Activated CD4-positive, CD25-positive, alpha-beta regulatory T cell treated with anti-CD3 and anti-CD28 coated beads, Interleukin-2, amount 50 U/mL, for 24 hours (primary cell): ENCODE measurements around the gene NIM1K.
A peak's percentile ranks its signal among the peaks of the same experiment; 100 is the strongest.
"Not testable (repeated sequence)": the region's sequence is repeated elsewhere in the genome, so short reads cannot be mapped to it uniquely, and the experiment has no call there.

Source experiments
- ATAC-seq, 2 donors: fragments of 150-1000 bp; cut with Tn5 transposase; one replicate each; pipeline ENCODE4 v1.10.0; 2021; ENCODE audit warnings: mild to moderate bottlenecking in 1 of 2, moderate library complexity in 1 of 2

NIM1K gene

DNA sequence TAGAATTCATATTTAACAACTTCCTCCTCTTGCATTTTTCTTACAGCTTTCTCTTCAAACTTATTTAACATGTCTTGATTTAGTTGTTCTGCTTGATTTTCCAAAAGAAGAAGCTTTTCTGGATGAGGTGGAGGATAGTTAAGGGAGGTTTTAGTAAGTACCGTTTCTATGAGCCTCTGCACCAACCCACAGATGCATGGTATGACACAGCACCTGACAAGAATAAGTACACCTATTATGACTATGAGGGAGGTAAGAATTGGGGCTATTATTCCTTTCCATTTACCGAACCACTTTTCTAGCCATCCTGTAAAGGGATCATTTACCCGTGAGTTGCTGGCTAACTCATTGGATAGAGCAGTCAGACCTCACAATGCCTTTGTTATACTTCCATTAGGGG, 123.7 kb downstream of the NIM1K start:
- ATAC-seq: peak in 1 of 2 donors; percentile 8

DNA sequence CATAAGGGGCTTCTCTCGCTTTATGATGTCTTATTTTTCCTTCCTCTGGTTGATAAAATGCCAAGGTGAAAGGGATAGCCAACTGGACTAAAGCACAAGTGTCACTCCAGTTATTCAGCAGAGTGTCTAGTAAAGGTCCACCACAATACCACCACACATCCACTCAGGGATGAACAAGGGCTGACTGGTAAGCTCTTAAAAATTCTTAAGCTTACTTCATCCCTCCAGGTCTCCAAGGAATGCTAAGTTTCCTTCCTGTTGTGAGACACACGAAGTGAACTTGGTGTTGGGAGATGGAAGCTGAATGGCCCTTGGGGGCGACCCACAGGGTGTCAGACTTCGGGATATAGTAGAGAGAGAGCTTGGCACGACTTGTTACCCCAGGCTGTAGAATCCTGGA, 124.4 kb downstream of the NIM1K start:
- ATAC-seq: no peak

DNA sequence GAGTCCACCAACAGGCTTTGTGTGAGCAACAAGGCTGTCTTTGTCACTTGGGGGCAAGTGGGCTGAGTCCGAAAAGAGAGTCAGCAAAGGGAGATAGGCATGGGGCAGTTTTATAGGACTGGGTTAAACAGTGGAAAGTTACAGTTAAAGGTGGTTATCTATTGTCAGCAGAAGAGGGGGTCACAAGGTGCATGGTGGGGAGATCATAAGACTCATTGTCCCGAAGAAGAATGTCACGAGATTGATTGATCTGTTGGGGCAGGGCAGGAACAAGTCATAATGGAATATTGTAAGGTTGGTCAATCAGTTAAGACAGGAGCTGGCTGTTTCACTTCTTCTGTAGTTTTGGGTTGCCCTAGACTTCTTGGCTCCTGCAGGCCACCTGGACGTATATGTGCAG, 128.8 kb downstream of the NIM1K start:
- ATAC-seq: no peak

DNA sequence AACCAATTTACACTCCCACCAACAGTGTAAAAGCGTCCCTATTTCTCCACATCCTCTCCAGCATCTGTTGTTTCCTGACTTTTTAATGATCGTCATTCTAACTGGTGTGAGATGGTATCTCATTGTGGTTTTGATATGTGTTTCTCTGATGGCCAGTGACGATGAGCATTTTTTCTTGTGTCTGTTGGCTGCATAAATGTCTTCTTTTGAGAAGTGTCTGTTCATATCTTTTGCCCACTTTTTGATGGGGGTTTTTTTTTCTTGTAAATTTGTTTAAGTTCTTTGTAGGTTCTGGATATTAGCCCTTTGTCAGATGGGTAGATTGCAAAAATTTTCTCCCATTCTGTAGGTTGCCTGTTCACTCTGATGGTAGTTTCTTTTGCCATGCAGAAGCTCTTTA, 131.5 kb downstream of the NIM1K start:
- ATAC-seq: not testable (repeated sequence)

DNA sequence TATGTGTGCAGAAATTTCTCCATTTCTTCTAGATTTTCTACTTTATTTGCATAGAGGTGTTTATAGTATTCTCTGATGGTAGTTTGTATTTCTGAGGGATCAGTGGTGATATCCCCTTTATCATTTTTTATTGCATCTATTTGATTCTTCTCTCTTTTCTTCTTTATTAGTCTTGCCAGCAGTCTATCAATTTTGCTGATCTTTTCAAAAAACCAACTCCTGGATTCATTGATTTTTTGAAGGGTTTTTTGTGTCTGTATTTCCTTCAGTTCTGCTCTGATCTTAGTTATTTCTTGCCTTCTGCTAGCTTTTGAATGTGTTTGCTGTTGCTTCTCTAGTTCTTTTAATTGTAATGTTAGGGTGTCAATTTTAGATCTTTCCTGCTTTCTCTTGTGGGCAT, 133.6 kb downstream of the NIM1K start:
- ATAC-seq: not testable (repeated sequence)
